ENCODE results near the gene EVPL.
"Not testable (repeated sequence)": the region's sequence is repeated elsewhere in the genome, so short reads cannot be mapped to it uniquely, and the experiment has no call there.

EVPL gene

GRCh38 chr17:76048025-76048605, 21.0 kb upstream of the EVPL start:
- no peak for DNase-seq (ENCODE audit: low spot score)

- DNase-seq (ENCODE audit: low spot score) = no peak
Observed at GRCh38 chr17:76046064-76046463, 19.0 kb upstream of the EVPL start.

GRCh38 chr17:76044475-76045007, 17.4 kb upstream of the EVPL start:
- DNase-seq (ENCODE audit: low spot score) = not testable (repeated sequence)

GRCh38 chr17:76042868-76043267, 15.8 kb upstream of the EVPL start:
- not testable (repeated sequence) for DNase-seq (ENCODE audit: low spot score)

- no peak for DNase-seq (ENCODE audit: low spot score)
Observed at GRCh38 chr17:76040376-76040775, 13.3 kb upstream of the EVPL start.

GRCh38 chr17:76039121-76039520, 12.0 kb upstream of the EVPL start:
- DNase-seq (ENCODE audit: low spot score) = no peak

GRCh38 chr17:76038050-76038449, 10.9 kb upstream of the EVPL start:
- no peak for DNase-seq (ENCODE audit: low spot score)

GRCh38 chr17:76036497-76037261, 9.6 kb upstream of the EVPL start:
- DNase-seq (ENCODE audit: low spot score) = no peak

GRCh38 chr17:76034428-76035350, 7.6 kb upstream of the EVPL start:
- no peak for DNase-seq (ENCODE audit: low spot score)

- DNase-seq (ENCODE audit: low spot score) = no peak
Observed at GRCh38 chr17:76033139-76033538, 6.0 kb upstream of the EVPL start.

- no peak for DNase-seq (ENCODE audit: low spot score)
Observed at GRCh38 chr17:76032780-76033108, 5.6 kb upstream of the EVPL start.

GRCh38 chr17:76032073-76032779, 5.1 kb upstream of the EVPL start:
- no peak for DNase-seq (ENCODE audit: low spot score)

- DNase-seq (ENCODE audit: low spot score) = no peak
Observed at GRCh38 chr17:76026714-76027158, 370 bp downstream of the EVPL start.

GRCh38 chr17:76025294-76025693, 1.8 kb downstream of the EVPL start:
- no peak for DNase-seq (ENCODE audit: low spot score)

GRCh38 chr17:76024353-76024752, 2.8 kb downstream of the EVPL start:
- DNase-seq (ENCODE audit: low spot score) = no peak

GRCh38 chr17:76023900-76024237, 3.2 kb downstream of the EVPL start:
- no peak for DNase-seq (ENCODE audit: low spot score)

- DNase-seq (ENCODE audit: low spot score) = no peak
Observed at GRCh38 chr17:76022973-76023899, 3.9 kb downstream of the EVPL start.

GRCh38 chr17:76022285-76022684, 4.8 kb downstream of the EVPL start:
- DNase-seq (ENCODE audit: low spot score) = no peak

GRCh38 chr17:76019833-76020467, 7.2 kb downstream of the EVPL start:
- no peak for DNase-seq (ENCODE audit: low spot score)

- no peak for DNase-seq (ENCODE audit: low spot score)
Observed at GRCh38 chr17:76018801-76019200, 8.3 kb downstream of the EVPL start.

- no peak for DNase-seq (ENCODE audit: low spot score)
Observed at GRCh38 chr17:76018340-76018680, 8.8 kb downstream of the EVPL start.

Data from Ammon's horn (tissue), 1 donor.